ENCODE results near the gene FAM107B.

The FAM107B gene

GRCh38 chr10:14574291-14574690 lies 200.4 kb downstream of the FAM107B start:
- DNase-seq = no peak

GRCh38 chr10:14573666-14574261 lies 200.9 kb downstream of the FAM107B start:
- peak; percentile 22 for DNase-seq

- DNase-seq = no peak
Observed at GRCh38 chr10:14572811-14573210, 201.9 kb downstream of the FAM107B start.

GRCh38 chr10:14571866-14572507 lies 202.7 kb downstream of the FAM107B start:
- DNase-seq = no peak

- DNase-seq = no peak
Observed at GRCh38 chr10:14570800-14571199, 203.9 kb downstream of the FAM107B start.

- DNase-seq = no peak
Observed at GRCh38 chr10:14569274-14570060, 205.2 kb downstream of the FAM107B start.

GRCh38 chr10:14567421-14567820 lies 207.3 kb downstream of the FAM107B start:
- DNase-seq = no peak

GRCh38 chr10:14566498-14566897 lies 208.2 kb downstream of the FAM107B start:
- DNase-seq = no peak

GRCh38 chr10:14565199-14565598 lies 209.5 kb downstream of the FAM107B start:
- DNase-seq = no peak

GRCh38 chr10:14564268-14564744 lies 210.4 kb downstream of the FAM107B start:
- DNase-seq = no peak

GRCh38 chr10:14563359-14563940 lies 211.2 kb downstream of the FAM107B start:
- no peak for DNase-seq

- DNase-seq = no peak
Observed at GRCh38 chr10:14563076-14563336, 211.7 kb downstream of the FAM107B start.

- DNase-seq = no peak
Observed at GRCh38 chr10:14562218-14563075, 212.2 kb downstream of the FAM107B start.

- no peak for DNase-seq
Observed at GRCh38 chr10:14560791-14561765, 213.6 kb downstream of the FAM107B start.

GRCh38 chr10:14560274-14560673 lies 214.4 kb downstream of the FAM107B start:
- DNase-seq = peak; percentile 23

- DNase-seq = no peak
Observed at GRCh38 chr10:14558025-14558424, 216.7 kb downstream of the FAM107B start.

- no peak for DNase-seq
Observed at GRCh38 chr10:14557567-14557966, 217.1 kb downstream of the FAM107B start.

GRCh38 chr10:14556285-14556956 lies 218.3 kb downstream of the FAM107B start:
- DNase-seq = no peak

GRCh38 chr10:14555807-14556206 lies 218.9 kb downstream of the FAM107B start:
- no peak for DNase-seq

GRCh38 chr10:14554491-14555205 lies 220.0 kb downstream of the FAM107B start:
- DNase-seq = no peak
